NK-92 treated with Interleukin-12 subunit alpha and Interleukin-12 subunit beta, amount 100 ng/mL, for 24 hours (cell line): ENCODE measurements around the gene FAM107B.
"Not testable (repeated sequence)": the region's sequence is repeated elsewhere in the genome, so short reads cannot be mapped to it uniquely, and the experiment has no call there.

Experiments
- DNase-seq: peaks from one replicate; lab custom pipeline; 2025; lab: John Stamatoyannopoulos, UW

FAM107B gene

DNA sequence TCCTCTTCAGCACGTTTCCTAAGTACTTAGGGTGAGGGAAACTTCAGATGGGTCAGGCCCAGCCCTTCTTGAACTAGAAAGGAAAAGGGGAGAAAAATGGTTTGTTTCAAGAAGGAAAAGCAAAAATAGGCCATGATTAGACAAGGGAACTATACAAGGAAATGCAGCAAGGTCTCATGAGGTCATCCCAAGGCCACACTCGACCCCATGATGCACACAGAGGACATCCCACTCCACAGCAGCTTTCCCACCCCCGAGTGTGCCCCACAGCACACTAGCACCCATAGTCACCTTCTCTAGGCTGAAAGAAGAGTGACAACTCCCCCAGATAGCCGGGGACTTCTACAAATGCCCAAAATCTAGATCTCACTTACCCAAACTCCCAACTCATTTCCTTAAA, 173.4 kb downstream of the FAM107B start:
- DNase-seq = no peak

GRCh38 chr10:14600065-14600464, 174.6 kb downstream of the FAM107B start:
- no peak for DNase-seq

GRCh38 chr10:14598809-14599764, 175.6 kb downstream of the FAM107B start:
- no peak for DNase-seq

GRCh38 chr10:14595526-14596182, 179.0 kb downstream of the FAM107B start:
- DNase-seq = no peak

DNA sequence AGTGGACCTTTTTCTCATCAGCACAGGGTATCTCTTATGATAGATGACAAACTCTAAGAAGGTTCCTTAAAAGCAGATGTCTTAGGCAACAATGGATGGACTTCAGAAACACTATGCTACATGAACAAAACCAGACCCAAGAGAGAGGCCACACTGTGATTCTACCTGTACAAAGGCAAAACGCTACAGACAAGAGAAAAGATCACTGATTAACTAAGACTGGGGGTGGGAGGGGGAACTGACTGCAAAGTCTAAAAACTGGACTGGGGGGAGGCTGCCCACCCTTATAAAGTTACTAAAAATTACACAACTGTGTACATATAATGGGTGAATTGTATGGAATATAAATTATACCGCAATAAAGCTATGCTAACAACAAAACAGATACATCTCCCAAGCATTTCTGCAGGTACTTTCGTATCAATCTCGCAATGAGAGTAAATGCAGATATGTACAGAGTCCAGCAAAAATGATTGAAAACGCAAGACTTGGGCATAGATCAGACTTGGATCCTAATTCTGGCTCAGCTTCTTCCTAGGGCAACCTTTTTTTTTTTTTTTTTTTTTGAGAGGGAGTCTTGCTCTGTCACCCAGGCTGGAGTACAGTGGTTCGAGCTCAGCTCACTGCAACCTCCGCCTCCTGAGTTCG, 179.7 kb downstream of the FAM107B start:
- DNase-seq = no peak

DNA sequence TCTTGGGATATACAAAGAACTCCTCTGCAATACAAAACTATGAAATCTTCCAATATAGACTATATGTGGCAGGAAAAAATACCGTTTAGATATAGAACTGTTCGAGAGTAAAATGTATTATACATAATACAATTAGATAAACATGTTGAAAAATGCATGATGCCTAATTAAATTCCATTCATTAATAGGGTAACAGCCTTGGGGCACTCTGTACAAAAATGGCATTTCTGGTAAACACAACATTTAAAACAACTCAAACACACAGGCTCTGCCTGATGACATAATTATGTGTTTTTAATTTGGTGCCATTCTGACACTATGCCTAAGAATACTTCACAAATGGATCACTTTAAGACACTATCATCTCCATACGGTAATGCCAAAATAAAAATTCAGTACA, 180.9 kb downstream of the FAM107B start:
- no peak for DNase-seq

- no peak for DNase-seq
Observed at GRCh38 chr10:14592566-14592965, 182.1 kb downstream of the FAM107B start.

GRCh38 chr10:14592026-14592425, 182.7 kb downstream of the FAM107B start:
- DNase-seq = no peak

DNA sequence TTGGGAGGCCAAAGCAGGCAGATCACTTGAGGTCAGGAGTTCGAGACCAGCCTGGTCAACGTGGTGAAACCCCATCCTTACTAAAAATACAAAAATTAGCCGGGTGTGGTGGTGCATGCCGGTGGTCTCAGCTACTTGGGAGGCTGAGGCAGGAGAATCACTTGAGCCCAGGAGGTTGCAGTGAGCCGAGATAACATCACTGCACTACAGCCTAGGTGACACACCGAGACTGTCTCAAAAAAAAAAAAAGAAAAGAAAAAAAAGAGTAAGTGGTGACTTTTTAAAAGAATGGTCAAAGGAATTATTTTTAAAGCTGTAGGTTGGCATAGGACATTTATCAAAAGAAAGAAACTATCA, 185.8 kb downstream of the FAM107B start:
- not testable (repeated sequence) for DNase-seq

DNA sequence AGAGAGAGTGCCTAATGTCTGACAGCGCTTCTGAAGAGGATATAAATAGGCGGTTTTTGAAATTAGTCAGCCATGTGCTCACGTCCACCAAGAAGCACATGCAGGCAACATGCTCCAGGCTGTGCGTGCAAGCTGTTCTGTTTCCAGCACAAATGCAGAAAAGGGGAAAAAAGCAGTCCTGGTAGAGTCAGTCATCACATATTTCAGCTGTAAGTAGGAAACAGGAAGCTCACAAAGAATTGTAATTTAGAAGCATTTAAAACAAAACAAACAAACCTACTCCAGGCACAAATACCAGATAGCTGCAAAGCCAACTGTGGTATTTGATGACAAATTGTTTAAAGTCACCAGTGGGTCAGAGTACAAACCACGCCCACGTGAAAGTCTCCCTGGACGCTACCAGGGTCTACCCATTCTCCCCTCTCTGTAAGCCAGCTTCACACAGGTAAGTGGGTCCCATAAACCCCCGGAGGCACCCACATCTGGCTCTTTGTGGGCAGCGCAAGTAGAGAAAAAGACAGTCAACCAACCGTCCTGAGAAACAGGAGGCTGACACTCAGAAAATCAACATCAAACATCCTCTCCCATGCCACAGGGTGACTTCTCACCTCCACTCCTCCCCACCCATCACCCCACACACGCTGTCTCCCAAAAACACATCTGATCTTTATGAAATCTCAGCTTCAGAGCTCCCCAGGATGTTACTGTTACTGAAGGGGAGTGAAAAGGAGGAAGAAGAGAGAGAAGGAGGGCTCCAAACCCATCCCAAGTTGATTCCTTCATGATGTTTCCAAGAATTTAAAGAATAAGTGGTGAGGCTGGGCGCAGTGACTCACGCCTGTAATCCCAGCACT, 186.4 kb downstream of the FAM107B start:
- no peak for DNase-seq

- no peak for DNase-seq
Observed at GRCh38 chr10:14587540-14588083, 187.1 kb downstream of the FAM107B start.

- DNase-seq = no peak
Observed at GRCh38 chr10:14586901-14587300, 187.8 kb downstream of the FAM107B start.

GRCh38 chr10:14585287-14586193, 189.2 kb downstream of the FAM107B start:
- no peak for DNase-seq

DNA sequence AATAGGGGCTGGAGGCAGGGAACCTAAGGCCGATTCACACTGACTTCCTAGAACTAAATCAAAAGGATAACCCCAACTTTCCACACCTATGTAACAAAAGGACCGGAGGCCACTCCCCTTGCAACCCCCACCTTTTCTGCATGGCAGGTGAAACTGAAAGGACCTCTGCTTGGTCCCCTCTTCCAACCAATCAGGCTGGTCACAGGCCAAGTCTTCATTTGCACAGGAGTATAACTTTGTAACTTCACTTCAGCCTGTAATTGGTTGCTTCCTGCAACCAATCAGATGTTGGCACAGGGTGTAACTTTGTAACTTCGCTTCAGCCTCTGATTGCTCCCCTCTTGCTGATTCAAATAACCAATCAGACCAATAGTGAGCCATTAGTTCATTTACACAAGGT, 190.0 kb downstream of the FAM107B start:
- no peak for DNase-seq

DNA sequence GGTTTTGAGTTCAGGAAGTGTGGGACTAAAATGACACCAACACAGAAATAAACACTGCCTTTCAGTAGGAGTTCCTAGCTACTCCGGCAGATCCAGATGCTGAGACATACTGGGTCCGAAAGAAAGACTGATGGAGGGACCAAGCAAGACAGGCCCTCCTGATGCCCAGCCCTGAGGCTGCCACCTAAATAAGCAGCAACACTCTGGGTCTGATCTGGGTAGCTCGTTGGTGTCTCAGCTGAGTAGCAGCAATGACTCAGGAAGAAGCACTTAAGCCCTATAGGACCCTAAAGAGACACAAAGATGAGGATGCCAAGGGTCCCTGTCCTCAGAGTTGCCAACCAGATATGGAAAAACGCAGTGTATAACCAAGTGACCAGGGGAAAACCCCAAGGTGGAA, 190.7 kb downstream of the FAM107B start:
- DNase-seq = no peak

DNA sequence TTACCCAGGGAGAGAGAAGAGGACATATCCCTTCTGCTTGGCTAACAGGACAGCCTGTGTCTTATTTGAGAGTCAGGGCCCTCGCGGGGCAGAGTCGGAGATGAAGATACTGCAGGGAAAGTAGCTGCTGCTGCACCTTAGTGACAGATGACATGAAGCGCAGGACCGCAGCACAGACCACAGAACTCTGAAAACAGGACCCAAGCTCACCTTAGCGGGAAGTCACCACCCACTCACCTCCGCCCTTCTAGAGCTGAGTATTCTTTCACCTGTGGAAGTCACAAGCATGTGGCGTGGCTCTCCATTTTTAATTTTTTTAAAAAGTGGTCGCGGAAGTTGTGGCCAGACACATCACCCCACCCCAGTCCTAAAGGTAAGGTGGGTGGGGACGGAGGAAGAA, 191.4 kb downstream of the FAM107B start:
- DNase-seq = no peak

GRCh38 chr10:14581553-14582321, 193.0 kb downstream of the FAM107B start:
- no peak for DNase-seq

- no peak for DNase-seq
Observed at GRCh38 chr10:14580671-14581332, 193.9 kb downstream of the FAM107B start.

DNA sequence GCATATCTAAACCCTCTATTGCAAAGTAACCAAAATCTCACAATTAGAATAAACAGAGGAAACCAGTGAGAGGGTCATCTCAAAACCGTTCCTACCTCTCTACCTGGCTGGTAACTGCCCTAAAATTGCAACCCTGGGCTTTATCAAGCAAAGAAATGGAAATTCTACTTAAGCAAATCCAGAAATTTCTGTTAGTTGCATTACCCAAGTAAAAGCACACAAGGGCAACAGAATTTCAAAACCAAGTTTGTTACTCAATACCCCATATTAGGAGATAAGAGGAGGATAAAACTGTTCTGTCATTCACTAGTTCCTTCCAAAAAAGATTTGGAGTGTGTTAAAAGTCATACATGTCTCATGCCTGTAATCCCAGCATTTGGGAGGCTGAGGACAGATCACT, 195.3 kb downstream of the FAM107B start:
- DNase-seq = no peak
